NT2/D1 (cell line): Measurements from ENCODE around the gene ICOS.

Source experiments
- YY1 ChIP-seq: IDR thresholded peaks from 2 replicates; pipeline ENCODE4 v1.6.1; 2011; ENCODE audit not compliant: insufficient read length, insufficient read depth
- ZNF274 ChIP-seq: IDR thresholded peaks from 2 replicates; pipeline ENCODE4 v1.6.1; 2011; ENCODE audit warnings: mild to moderate bottlenecking, low read depth, low read length

- TF ChIP-seq YY1: no peak
- no peak for TF ChIP-seq ZNF274
These were observed 42.3 kb upstream of the ICOS start for GRCh38 chr2:203894262-203894661.
